Measurements from ENCODE around the gene SIRPB1.
"Not testable (repeated sequence)": the region's sequence is repeated elsewhere in the genome, so short reads cannot be mapped to it uniquely, and the experiment has no call there.

SIRPB1 gene

GRCh38 chr20:1637755-1638154 is 17.9 kb upstream of the SIRPB1 start:
- no peak for DNase-seq (ENCODE audit: insufficient read length, low spot score)
- no peak for FAIRE-seq

GRCh38 chr20:1637226-1637625 is 17.4 kb upstream of the SIRPB1 start:
- DNase-seq (ENCODE audit: insufficient read length, low spot score) (no peak), FAIRE-seq (no peak)

GRCh38 chr20:1636621-1637020 is 16.8 kb upstream of the SIRPB1 start:
- no peak for DNase-seq (ENCODE audit: insufficient read length, low spot score)
- FAIRE-seq, result no peak

GRCh38 chr20:1635291-1635979 is 15.6 kb upstream of the SIRPB1 start:
- FAIRE-seq, result no peak
- no peak for DNase-seq (ENCODE audit: insufficient read length, low spot score)

- FAIRE-seq (no peak), DNase-seq (ENCODE audit: insufficient read length, low spot score) (no peak)
Observed at GRCh38 chr20:1633535-1633934, 13.7 kb upstream of the SIRPB1 start.

GRCh38 chr20:1632178-1632577 is 12.4 kb upstream of the SIRPB1 start:
- no peak for DNase-seq (ENCODE audit: insufficient read length, low spot score)
- no peak for FAIRE-seq

- FAIRE-seq (no peak), DNase-seq (ENCODE audit: insufficient read length, low spot score) (no peak)
Observed at GRCh38 chr20:1631309-1632151, 11.7 kb upstream of the SIRPB1 start.

- DNase-seq (ENCODE audit: insufficient read length, low spot score), result no peak
- FAIRE-seq, result no peak
Observed at GRCh38 chr20:1630186-1630585, 10.4 kb upstream of the SIRPB1 start.

- FAIRE-seq (no peak), DNase-seq (ENCODE audit: insufficient read length, low spot score) (no peak)
Observed at GRCh38 chr20:1629321-1629720, 9.5 kb upstream of the SIRPB1 start.

GRCh38 chr20:1628621-1629020 is 8.8 kb upstream of the SIRPB1 start:
- no peak for DNase-seq (ENCODE audit: insufficient read length, low spot score)

GRCh38 chr20:1627200-1627550 is 7.4 kb upstream of the SIRPB1 start:
- DNase-seq (ENCODE audit: insufficient read length, low spot score), result no peak
- no peak for FAIRE-seq

More at GRCh38 chr20:1628621-1629020, 8.8 kb upstream of the SIRPB1 start:
- FAIRE-seq, result no peak

- FAIRE-seq, result no peak
- no peak for DNase-seq (ENCODE audit: insufficient read length, low spot score)
Observed at GRCh38 chr20:1626528-1627199, 6.9 kb upstream of the SIRPB1 start.

- DNase-seq (ENCODE audit: insufficient read length, low spot score) (no peak), FAIRE-seq (no peak)
Observed at GRCh38 chr20:1625083-1625690, 5.4 kb upstream of the SIRPB1 start.

- no peak for FAIRE-seq
- no peak for DNase-seq (ENCODE audit: insufficient read length, low spot score)
Observed at GRCh38 chr20:1623501-1624205, 3.8 kb upstream of the SIRPB1 start.

- FAIRE-seq (no peak), DNase-seq (ENCODE audit: insufficient read length, low spot score) (no peak)
Observed at GRCh38 chr20:1622450-1622849, 2.6 kb upstream of the SIRPB1 start.

GRCh38 chr20:1621316-1621715 is 1.5 kb upstream of the SIRPB1 start:
- FAIRE-seq (no peak), DNase-seq (ENCODE audit: insufficient read length, low spot score) (no peak)

- DNase-seq (ENCODE audit: insufficient read length, low spot score), result no peak
Observed at GRCh38 chr20:1618954-1619540, 762 bp downstream of the SIRPB1 start.

GRCh38 chr20:1618479-1618878 is 1.3 kb downstream of the SIRPB1 start:
- DNase-seq (ENCODE audit: insufficient read length, low spot score) (no peak), FAIRE-seq (no peak)

More at GRCh38 chr20:1618954-1619540, 762 bp downstream of the SIRPB1 start:
- no peak for FAIRE-seq

- FAIRE-seq (no peak), DNase-seq (ENCODE audit: insufficient read length, low spot score) (no peak)
Observed at GRCh38 chr20:1616858-1617434, 2.9 kb downstream of the SIRPB1 start.

- DNase-seq (ENCODE audit: insufficient read length, low spot score); FAIRE-seq: not testable (repeated sequence)
Observed at GRCh38 chr20:1610404-1610803, 9.4 kb downstream of the SIRPB1 start.
